Right renal pelvis (tissue), 4 donors: ENCODE measurements around the gene TSR1. TPM values are rescaled to one million over a fixed set of nuclear protein-coding genes. Genes with fewer than 3 reads are reported as not detected.
A peak's percentile ranks its signal among the peaks of the same experiment; 100 is the strongest.

Experiments
- DNase-seq, 4 donors: peaks; one replicate each; pipeline ENCODE4 v3.0.0-alpha.2; 2013; ENCODE audit warnings: low read depth in 4 of 4, low spot score in 3 of 4, missing footprints in 1 of 4
- polyA plus RNA-seq, 4 donors: library from polyadenylated mRNA; unstranded; fragments of 120-200 nt; gene quantifications; one replicate each; pipeline ENCODE4 v1.2.1, GENCODE V29; 2013; ENCODE audit not compliant: insufficient read length in 4 of 4

Gene TSR1
- 10 to 100 TPM; 33.3 to 36.9 (median 35.0) TPM for polyA plus RNA-seq

GRCh38 chr17:2336215-2336851 lies at the start of gene TSR1:
TSS of gene TSR1 (minus strand) at chr17:2336457. CDS start at chr17:2336427, 30 bp downstream.
- DNase-seq = peak; percentile 78 to 87 (median 83)

- no peak for DNase-seq
Measured at GRCh38 chr17:2385240-2386210, 49.3 kb upstream of the TSR1 start.

GRCh38 chr17:2384439-2385127 lies 48.3 kb upstream of the TSR1 start:
- no peak for DNase-seq

GRCh38 chr17:2383628-2384167 lies 47.4 kb upstream of the TSR1 start:
- DNase-seq = no peak

- DNase-seq = no peak
Measured at GRCh38 chr17:2380950-2381649, 44.8 kb upstream of the TSR1 start.

- DNase-seq = no peak
Measured at GRCh38 chr17:2380226-2380922, 44.1 kb upstream of the TSR1 start.

- DNase-seq = no peak
Measured at GRCh38 chr17:2379489-2380225, 43.4 kb upstream of the TSR1 start.

- DNase-seq = no peak
Measured at GRCh38 chr17:2378905-2379304, 42.6 kb upstream of the TSR1 start.

- no peak for DNase-seq
Measured at GRCh38 chr17:2377659-2378058, 41.4 kb upstream of the TSR1 start.

GRCh38 chr17:2376107-2376506 lies 39.9 kb upstream of the TSR1 start:
- no peak for DNase-seq

GRCh38 chr17:2375406-2375805 lies 39.1 kb upstream of the TSR1 start:
- no peak for DNase-seq

GRCh38 chr17:2374549-2375285 lies 38.5 kb upstream of the TSR1 start:
- DNase-seq = no peak

- no peak for DNase-seq
Measured at GRCh38 chr17:2373179-2373578, 36.9 kb upstream of the TSR1 start.

- DNase-seq = no peak
Measured at GRCh38 chr17:2372681-2373080, 36.4 kb upstream of the TSR1 start.

- no peak for DNase-seq
Measured at GRCh38 chr17:2372180-2372579, 35.9 kb upstream of the TSR1 start.

GRCh38 chr17:2371183-2372130 lies 35.2 kb upstream of the TSR1 start:
- DNase-seq = no peak

GRCh38 chr17:2370211-2370589 lies 33.9 kb upstream of the TSR1 start:
- DNase-seq = no peak
